ENCODE data around the gene PUS7L.
"Not testable (repeated sequence)": the region's sequence is repeated elsewhere in the genome, so short reads cannot be mapped to it uniquely, and the experiment has no call there.

The PUS7L gene

GRCh38 chr12:43728698-43729097 is 29.9 kb downstream of the PUS7L start:
- Histone ChIP-seq H3K9ac (ENCODE audit: low read depth in 1 of 2, low read length in 2 of 2) (no peak overlapping the region), H3K4me3 (ENCODE audit: low read length in 2 of 2) (no peak overlapping the region), H3K9me3 (ENCODE audit: control insufficient read depth in 2 of 2, low read length in 2 of 2) (no peaks in the 10 kb centered on the region), H3K36me3 (ENCODE audit: control insufficient read depth in 2 of 2, insufficient read depth in 2 of 2, low read length in 2 of 2) (peaks cover 4 to 15% of the 10 kb centered on the region in 2 donors), H3K27ac (ENCODE audit: low read depth in 2 of 2, low read length in 2 of 2) (no peak overlapping the region), H3K27me3 (ENCODE audit: control insufficient read depth in 2 of 2, insufficient read depth in 2 of 2, low read length in 2 of 2) (no peaks in the 10 kb centered on the region), H3K4me1 (ENCODE audit: control insufficient read depth in 2 of 2, insufficient read depth in 2 of 2, low read length in 2 of 2) (no peaks in the 10 kb centered on the region)

GRCh38 chr12:43728117-43728516 is 30.5 kb downstream of the PUS7L start:
- Histone ChIP-seq H3K9me3 (ENCODE audit: control insufficient read depth in 2 of 2, low read length in 2 of 2) (no peaks in the 10 kb centered on the region), H3K27me3 (ENCODE audit: control insufficient read depth in 2 of 2, insufficient read depth in 2 of 2, low read length in 2 of 2) (no peaks in the 10 kb centered on the region), H3K27ac (ENCODE audit: low read depth in 2 of 2, low read length in 2 of 2) (no peak overlapping the region), H3K36me3 (ENCODE audit: control insufficient read depth in 2 of 2, insufficient read depth in 2 of 2, low read length in 2 of 2) (peaks cover 4 to 15% of the 10 kb centered on the region in 2 donors), H3K4me3 (ENCODE audit: low read length in 2 of 2) (no peak overlapping the region), H3K4me1 (ENCODE audit: control insufficient read depth in 2 of 2, insufficient read depth in 2 of 2, low read length in 2 of 2) (no peaks in the 10 kb centered on the region), H3K9ac (ENCODE audit: low read depth in 1 of 2, low read length in 2 of 2) (no peak overlapping the region)

GRCh38 chr12:43723134-43723533 is 35.5 kb downstream of the PUS7L start:
- Histone ChIP-seq H3K4me3 (ENCODE audit: low read length in 2 of 2) (no peak overlapping the region), H3K27ac (ENCODE audit: low read depth in 2 of 2, low read length in 2 of 2) (no peak overlapping the region), H3K27me3 (ENCODE audit: control insufficient read depth in 2 of 2, insufficient read depth in 2 of 2, low read length in 2 of 2) (no peaks in the 10 kb centered on the region), H3K9ac (ENCODE audit: low read depth in 1 of 2, low read length in 2 of 2) (no peak overlapping the region), H3K9me3 (ENCODE audit: control insufficient read depth in 2 of 2, low read length in 2 of 2) (no peaks in the 10 kb centered on the region), H3K4me1 (ENCODE audit: control insufficient read depth in 2 of 2, insufficient read depth in 2 of 2, low read length in 2 of 2) (no peaks in the 10 kb centered on the region), H3K36me3 (ENCODE audit: control insufficient read depth in 2 of 2, insufficient read depth in 2 of 2, low read length in 2 of 2) (no peaks in the 10 kb centered on the region)

GRCh38 chr12:43722621-43723020 is 36.0 kb downstream of the PUS7L start:
- Histone ChIP-seq H3K36me3 (ENCODE audit: control insufficient read depth in 2 of 2, insufficient read depth in 2 of 2, low read length in 2 of 2) (no peaks in the 10 kb centered on the region), H3K27ac (ENCODE audit: low read depth in 2 of 2, low read length in 2 of 2) (no peak overlapping the region), H3K9ac (ENCODE audit: low read depth in 1 of 2, low read length in 2 of 2) (no peak overlapping the region), H3K4me1 (ENCODE audit: control insufficient read depth in 2 of 2, insufficient read depth in 2 of 2, low read length in 2 of 2) (no peaks in the 10 kb centered on the region), H3K27me3 (ENCODE audit: control insufficient read depth in 2 of 2, insufficient read depth in 2 of 2, low read length in 2 of 2) (no peaks in the 10 kb centered on the region), H3K4me3 (ENCODE audit: low read length in 2 of 2) (no peak overlapping the region), H3K9me3 (ENCODE audit: control insufficient read depth in 2 of 2, low read length in 2 of 2) (no peaks in the 10 kb centered on the region)

GRCh38 chr12:43711348-43711747 is 47.2 kb downstream of the PUS7L start:
- Histone ChIP-seq H3K27me3 (ENCODE audit: control insufficient read depth in 2 of 2, insufficient read depth in 2 of 2, low read length in 2 of 2) (no peaks in the 10 kb centered on the region), H3K27ac (ENCODE audit: low read depth in 2 of 2, low read length in 2 of 2) (no peak overlapping the region), H3K36me3 (ENCODE audit: control insufficient read depth in 2 of 2, insufficient read depth in 2 of 2, low read length in 2 of 2) (no peaks in the 10 kb centered on the region), H3K4me3 (ENCODE audit: low read length in 2 of 2) (no peak overlapping the region), H3K9me3 (ENCODE audit: control insufficient read depth in 2 of 2, low read length in 2 of 2) (no peaks in the 10 kb centered on the region), H3K4me1 (ENCODE audit: control insufficient read depth in 2 of 2, insufficient read depth in 2 of 2, low read length in 2 of 2) (no peaks in the 10 kb centered on the region), H3K9ac (ENCODE audit: low read depth in 1 of 2, low read length in 2 of 2) (no peak overlapping the region)

GRCh38 chr12:43703772-43704171 is 54.8 kb downstream of the PUS7L start:
- not testable (repeated sequence) for H3K9me3 ChIP-seq (ENCODE audit: control insufficient read depth in 2 of 2, low read length in 2 of 2); H3K4me3 ChIP-seq (ENCODE audit: low read length in 2 of 2); H3K27ac ChIP-seq (ENCODE audit: low read depth in 2 of 2, low read length in 2 of 2); H3K9ac ChIP-seq (ENCODE audit: low read depth in 1 of 2, low read length in 2 of 2); H3K36me3 ChIP-seq (ENCODE audit: control insufficient read depth in 2 of 2, insufficient read depth in 2 of 2, low read length in 2 of 2); H3K4me1 ChIP-seq (ENCODE audit: control insufficient read depth in 2 of 2, insufficient read depth in 2 of 2, low read length in 2 of 2); H3K27me3 ChIP-seq (ENCODE audit: control insufficient read depth in 2 of 2, insufficient read depth in 2 of 2, low read length in 2 of 2)

- H3K27ac ChIP-seq (ENCODE audit: low read depth in 2 of 2, low read length in 2 of 2); H3K4me3 ChIP-seq (ENCODE audit: low read length in 2 of 2); H3K27me3 ChIP-seq (ENCODE audit: control insufficient read depth in 2 of 2, insufficient read depth in 2 of 2, low read length in 2 of 2); H3K36me3 ChIP-seq (ENCODE audit: control insufficient read depth in 2 of 2, insufficient read depth in 2 of 2, low read length in 2 of 2); H3K9me3 ChIP-seq (ENCODE audit: control insufficient read depth in 2 of 2, low read length in 2 of 2); H3K9ac ChIP-seq (ENCODE audit: low read depth in 1 of 2, low read length in 2 of 2); H3K4me1 ChIP-seq (ENCODE audit: control insufficient read depth in 2 of 2, insufficient read depth in 2 of 2, low read length in 2 of 2): not testable (repeated sequence)
These were observed 57.4 kb downstream of the PUS7L start for GRCh38 chr12:43701194-43701593.

- Histone ChIP-seq H3K4me3 (ENCODE audit: low read length in 2 of 2) (no peak overlapping the region), H3K4me1 (ENCODE audit: control insufficient read depth in 2 of 2, insufficient read depth in 2 of 2, low read length in 2 of 2) (no peaks in the 10 kb centered on the region), H3K27ac (ENCODE audit: low read depth in 2 of 2, low read length in 2 of 2) (no peak overlapping the region), H3K36me3 (ENCODE audit: control insufficient read depth in 2 of 2, insufficient read depth in 2 of 2, low read length in 2 of 2) (no peaks in the 10 kb centered on the region), H3K27me3 (ENCODE audit: control insufficient read depth in 2 of 2, insufficient read depth in 2 of 2, low read length in 2 of 2) (no peaks in the 10 kb centered on the region), H3K9ac (ENCODE audit: low read depth in 1 of 2, low read length in 2 of 2) (no peak overlapping the region), H3K9me3 (ENCODE audit: control insufficient read depth in 2 of 2, low read length in 2 of 2) (no peaks in the 10 kb centered on the region)
These were observed 62.4 kb downstream of the PUS7L start for GRCh38 chr12:43696154-43696553.

GRCh38 chr12:43694879-43695278 is 63.7 kb downstream of the PUS7L start:
- no peaks in the 10 kb centered on the region for H3K36me3 ChIP-seq (ENCODE audit: control insufficient read depth in 2 of 2, insufficient read depth in 2 of 2, low read length in 2 of 2)
- H3K9me3 ChIP-seq (ENCODE audit: control insufficient read depth in 2 of 2, low read length in 2 of 2), result no peaks in the 10 kb centered on the region
- H3K9ac ChIP-seq (ENCODE audit: low read depth in 1 of 2, low read length in 2 of 2), result no peak overlapping the region
- H3K4me3 ChIP-seq (ENCODE audit: low read length in 2 of 2), result no peak overlapping the region
- H3K27ac ChIP-seq (ENCODE audit: low read depth in 2 of 2, low read length in 2 of 2), result no peak overlapping the region
- no peaks in the 10 kb centered on the region for H3K27me3 ChIP-seq (ENCODE audit: control insufficient read depth in 2 of 2, insufficient read depth in 2 of 2, low read length in 2 of 2)
- no peaks in the 10 kb centered on the region for H3K4me1 ChIP-seq (ENCODE audit: control insufficient read depth in 2 of 2, insufficient read depth in 2 of 2, low read length in 2 of 2)

- Histone ChIP-seq H3K4me1 (ENCODE audit: control insufficient read depth in 2 of 2, insufficient read depth in 2 of 2, low read length in 2 of 2) (no peaks in the 10 kb centered on the region), H3K27me3 (ENCODE audit: control insufficient read depth in 2 of 2, insufficient read depth in 2 of 2, low read length in 2 of 2) (no peaks in the 10 kb centered on the region), H3K36me3 (ENCODE audit: control insufficient read depth in 2 of 2, insufficient read depth in 2 of 2, low read length in 2 of 2) (no peaks in the 10 kb centered on the region), H3K9me3 (ENCODE audit: control insufficient read depth in 2 of 2, low read length in 2 of 2) (no peaks in the 10 kb centered on the region), H3K27ac (ENCODE audit: low read depth in 2 of 2, low read length in 2 of 2) (no peak overlapping the region), H3K9ac (ENCODE audit: low read depth in 1 of 2, low read length in 2 of 2) (no peak overlapping the region), H3K4me3 (ENCODE audit: low read length in 2 of 2) (no peak overlapping the region)
These were observed 66.5 kb downstream of the PUS7L start for GRCh38 chr12:43692064-43692463.

GRCh38 chr12:43685491-43685890 is 73.1 kb downstream of the PUS7L start:
- not testable (repeated sequence) for H3K4me1 ChIP-seq (ENCODE audit: control insufficient read depth in 2 of 2, insufficient read depth in 2 of 2, low read length in 2 of 2); H3K9me3 ChIP-seq (ENCODE audit: control insufficient read depth in 2 of 2, low read length in 2 of 2); H3K4me3 ChIP-seq (ENCODE audit: low read length in 2 of 2); H3K36me3 ChIP-seq (ENCODE audit: control insufficient read depth in 2 of 2, insufficient read depth in 2 of 2, low read length in 2 of 2); H3K9ac ChIP-seq (ENCODE audit: low read depth in 1 of 2, low read length in 2 of 2); H3K27me3 ChIP-seq (ENCODE audit: control insufficient read depth in 2 of 2, insufficient read depth in 2 of 2, low read length in 2 of 2); H3K27ac ChIP-seq (ENCODE audit: low read depth in 2 of 2, low read length in 2 of 2)

All from mucosa of rectum (tissue), 2 donors.